Measurements from ENCODE around the gene CYP2A13.
A peak's percentile ranks its signal among the peaks of the same experiment; 100 is the strongest.
"Not testable (repeated sequence)": the region's sequence is repeated elsewhere in the genome, so short reads cannot be mapped to it uniquely, and the experiment has no call there.

Gene CYP2A13

GRCh38 chr19:41133260-41133659 is 45.0 kb downstream of the CYP2A13 start:
- Histone ChIP-seq H3K4me1 (ENCODE audit: control insufficient read depth in 1 of 2, insufficient read depth in 1 of 2, low read depth in 1 of 2, low read length in 1 of 2) (peaks cover 0 to 5% of the 10 kb centered on the region in 2 experiments), H3K4me3 (ENCODE audit: low read depth in 1 of 2, low read length in 1 of 2) (no peak overlapping the region), H3K36me3 (no peaks in the 10 kb centered on the region), H3K9me3 (no peaks in the 10 kb centered on the region), H3K27me3 (peaks cover 79% of the 10 kb centered on the region), H3K27ac (no peak overlapping the region)
- TF ChIP-seq, protein P1, sequence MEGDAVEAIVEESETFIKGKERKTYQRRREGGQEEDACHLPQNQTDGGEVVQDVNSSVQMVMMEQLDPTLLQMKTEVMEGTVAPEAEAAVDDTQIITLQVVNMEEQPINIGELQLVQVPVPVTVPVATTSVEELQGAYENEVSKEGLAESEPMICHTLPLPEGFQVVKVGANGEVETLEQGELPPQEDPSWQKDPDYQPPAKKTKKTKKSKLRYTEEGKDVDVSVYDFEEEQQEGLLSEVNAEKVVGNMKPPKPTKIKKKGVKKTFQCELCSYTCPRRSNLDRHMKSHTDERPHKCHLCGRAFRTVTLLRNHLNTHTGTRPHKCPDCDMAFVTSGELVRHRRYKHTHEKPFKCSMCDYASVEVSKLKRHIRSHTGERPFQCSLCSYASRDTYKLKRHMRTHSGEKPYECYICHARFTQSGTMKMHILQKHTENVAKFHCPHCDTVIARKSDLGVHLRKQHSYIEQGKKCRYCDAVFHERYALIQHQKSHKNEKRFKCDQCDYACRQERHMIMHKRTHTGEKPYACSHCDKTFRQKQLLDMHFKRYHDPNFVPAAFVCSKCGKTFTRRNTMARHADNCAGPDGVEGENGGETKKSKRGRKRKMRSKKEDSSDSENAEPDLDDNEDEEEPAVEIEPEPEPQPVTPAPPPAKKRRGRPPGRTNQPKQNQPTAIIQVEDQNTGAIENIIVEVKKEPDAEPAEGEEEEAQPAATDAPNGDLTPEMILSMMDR (IDR thresholded peaks at IDR 0.05) = no peak

DNA sequence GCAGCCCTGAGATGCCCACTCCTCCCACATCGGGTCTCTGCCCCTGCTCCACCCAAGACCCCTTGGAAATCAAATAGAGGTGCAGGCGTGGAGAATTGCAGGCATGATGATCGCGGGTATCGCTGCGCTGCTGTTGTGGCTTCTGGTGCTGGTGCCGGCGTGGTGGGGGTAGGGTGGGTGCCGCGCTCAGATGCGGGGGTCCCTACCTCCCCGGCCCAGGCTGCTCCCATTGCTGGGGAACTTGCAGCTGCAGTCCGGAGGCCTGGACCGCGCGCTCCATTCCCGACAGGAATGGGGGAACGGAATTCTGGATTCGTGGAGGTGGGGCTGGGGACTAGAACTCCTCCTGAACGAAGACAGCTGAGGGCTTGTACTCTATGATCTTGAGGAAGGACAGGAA is 46.4 kb downstream of the CYP2A13 start:
- Histone ChIP-seq H3K9me3 (no peaks in the 10 kb centered on the region), H3K27ac (no peak overlapping the region), H3K4me1 (ENCODE audit: control insufficient read depth in 1 of 2, insufficient read depth in 1 of 2, low read depth in 1 of 2, low read length in 1 of 2) (peaks cover 0 to 5% of the 10 kb centered on the region in 2 experiments), H3K27me3 (peaks cover 65% of the 10 kb centered on the region), H3K36me3 (no peaks in the 10 kb centered on the region), H3K4me3 (ENCODE audit: low read depth in 1 of 2, low read length in 1 of 2) (no peak overlapping the region)
- TF ChIP-seq, protein P1 (IDR thresholded peaks at IDR 0.05) = no peak

- not testable (repeated sequence) for H3K36me3 ChIP-seq; H3K27ac ChIP-seq; H3K9me3 ChIP-seq; H3K4me1 ChIP-seq (ENCODE audit: control insufficient read depth in 1 of 2, insufficient read depth in 1 of 2, low read depth in 1 of 2, low read length in 1 of 2)
- H3K27me3 ChIP-seq = peaks cover 61% of the 10 kb centered on the region
- peak overlapping the region; percentile 43 to 50 for H3K4me3 ChIP-seq (ENCODE audit: low read depth in 1 of 2, low read length in 1 of 2)
Measured at GRCh38 chr19:41135390-41136384, 47.4 kb downstream of the CYP2A13 start.

GRCh38 chr19:41136636-41137455 is 48.6 kb downstream of the CYP2A13 start:
- no peak overlapping the region for H3K27ac ChIP-seq
- H3K27me3 ChIP-seq = peaks cover 49% of the 10 kb centered on the region
- TF ChIP-seq, protein P1 (IDR thresholded peaks at IDR 0.05) = no peak
- H3K4me1 ChIP-seq (ENCODE audit: control insufficient read depth in 1 of 2, insufficient read depth in 1 of 2, low read depth in 1 of 2, low read length in 1 of 2) = peaks cover 0 to 5% of the 10 kb centered on the region in 2 experiments
- H3K9me3 ChIP-seq = no peaks in the 10 kb centered on the region
- H3K4me3 ChIP-seq (ENCODE audit: low read depth in 1 of 2, low read length in 1 of 2) = no peak overlapping the region
- no peaks in the 10 kb centered on the region for H3K36me3 ChIP-seq

DNA sequence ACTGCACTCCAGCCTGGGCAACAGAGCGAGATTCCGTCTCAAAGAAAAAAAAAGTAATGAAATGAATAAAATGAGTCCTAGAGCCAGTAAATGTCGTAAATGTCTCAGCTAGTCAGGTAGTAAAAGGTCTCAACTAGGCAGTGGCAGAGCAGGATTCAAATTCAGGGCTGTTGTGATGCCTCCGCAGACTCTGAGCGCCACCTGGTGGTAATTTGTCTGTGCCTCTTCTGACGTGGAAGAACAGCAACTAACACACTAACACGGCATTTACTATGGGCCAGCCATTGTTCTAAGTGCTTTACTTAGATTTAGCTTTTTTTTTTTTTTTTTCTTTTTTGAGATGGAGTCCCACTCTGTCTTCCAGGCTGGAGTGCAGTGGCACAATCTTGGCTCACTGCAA is 56.2 kb downstream of the CYP2A13 start:
- TF ChIP-seq, protein P1 (IDR thresholded peaks at IDR 0.05) = peak; percentile 58
- Histone ChIP-seq H3K36me3 (no peaks in the 10 kb centered on the region), H3K4me1 (ENCODE audit: control insufficient read depth in 1 of 2, insufficient read depth in 1 of 2, low read depth in 1 of 2, low read length in 1 of 2) (no peaks in the 10 kb centered on the region), H3K9me3 (no peaks in the 10 kb centered on the region), H3K27me3 (peaks cover 15% of the 10 kb centered on the region), H3K27ac (no peak overlapping the region), H3K4me3 (ENCODE audit: low read depth in 1 of 2, low read length in 1 of 2) (no peak overlapping the region)

Data from neutrophil (primary cell).